Stimulated activated CD4-positive, alpha-beta T cell treated with anti-CD3 and anti-CD28 coated beads, TNF-alpha, amount 100 ng/mL, for 1 hour (primary cell): ENCODE measurements around the gene SNORC.

Experiments
- DNase-seq, 3 donors: peaks; one replicate each; pipeline ENCODE4 v3.0.0-alpha.2; 2020; ENCODE audit warnings: low read depth in 3 of 3, low spot score in 1 of 3

SNORC gene

DNA sequence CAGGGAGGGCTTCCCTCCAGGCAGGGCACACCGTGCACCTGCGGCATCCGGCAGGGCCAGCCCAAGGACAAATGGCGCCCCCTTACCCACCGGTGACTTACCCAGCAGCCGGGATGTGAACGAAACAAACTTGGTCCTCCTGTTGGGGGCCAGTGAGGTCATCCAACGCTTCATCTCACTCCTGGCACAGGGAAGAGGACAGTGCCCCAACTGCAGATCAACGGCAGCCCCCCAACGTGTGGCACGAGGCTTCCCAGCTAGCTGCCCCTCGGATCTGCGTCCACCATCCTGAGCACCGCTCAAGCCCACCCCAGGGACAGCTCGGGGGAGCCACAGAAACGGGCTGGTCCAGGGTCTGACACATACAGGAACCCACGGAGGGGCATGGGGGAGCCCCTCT lies 12.0 kb downstream of the SNORC start:
- no peak for DNase-seq

DNA sequence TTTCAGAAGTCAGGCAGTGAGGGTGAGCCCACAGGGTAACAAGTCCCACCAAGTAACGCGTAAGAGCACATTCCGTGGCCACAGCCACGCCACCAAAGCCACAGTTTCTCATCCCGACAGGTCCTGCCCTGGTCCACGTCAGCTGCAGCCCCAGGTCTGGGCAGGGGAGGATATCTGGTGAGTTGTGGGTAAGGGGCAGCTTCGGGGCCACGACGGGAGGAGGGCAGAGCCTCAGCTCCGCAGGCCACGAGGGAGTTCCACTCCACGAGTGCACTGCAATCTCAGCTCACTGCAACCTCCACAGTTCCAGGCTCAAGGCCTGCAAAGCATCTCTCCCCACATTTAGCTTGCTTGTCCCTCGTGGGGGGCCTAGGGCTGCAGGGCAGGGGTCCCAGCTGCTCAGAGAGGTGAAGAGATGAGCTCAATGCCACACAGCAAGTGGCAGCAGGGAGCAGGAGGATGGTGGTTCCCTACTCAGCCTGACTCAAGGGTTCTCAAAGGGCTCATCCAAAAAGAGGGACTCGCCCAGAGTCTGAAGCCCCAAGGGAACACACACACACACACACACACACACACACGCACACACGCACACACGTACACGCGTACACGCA lies 12.5 kb downstream of the SNORC start:
- no peak for DNase-seq

- DNase-seq, result no peak
These were observed 13.2 kb downstream of the SNORC start for GRCh38 chr2:232883116-232883721.

DNA sequence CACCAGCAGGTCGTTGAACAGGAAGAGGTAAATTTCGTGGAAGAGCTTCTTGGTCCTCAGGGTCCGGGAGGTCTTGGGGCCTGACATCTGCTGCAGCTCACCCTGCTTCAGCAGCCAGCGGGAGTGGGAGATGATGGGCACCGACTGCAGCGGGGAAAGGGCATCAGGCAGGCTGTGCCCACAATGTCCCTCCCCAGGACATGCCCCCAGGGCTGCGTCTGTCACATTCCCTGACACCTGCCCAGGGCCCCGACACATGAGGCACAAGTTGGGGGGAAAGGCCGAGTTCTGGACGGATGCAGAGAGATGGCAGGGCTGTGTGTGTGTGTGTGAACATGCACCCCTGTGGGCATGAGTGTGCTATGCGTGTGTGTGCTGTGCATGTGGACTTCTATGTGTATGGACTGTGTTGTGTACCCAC lies 13.9 kb downstream of the SNORC start:
- no peak for DNase-seq

GRCh38 chr2:232884549-232885263 lies 14.6 kb downstream of the SNORC start:
- no peak for DNase-seq

GRCh38 chr2:232885264-232885961 lies 15.3 kb downstream of the SNORC start:
- DNase-seq, result no peak

DNA sequence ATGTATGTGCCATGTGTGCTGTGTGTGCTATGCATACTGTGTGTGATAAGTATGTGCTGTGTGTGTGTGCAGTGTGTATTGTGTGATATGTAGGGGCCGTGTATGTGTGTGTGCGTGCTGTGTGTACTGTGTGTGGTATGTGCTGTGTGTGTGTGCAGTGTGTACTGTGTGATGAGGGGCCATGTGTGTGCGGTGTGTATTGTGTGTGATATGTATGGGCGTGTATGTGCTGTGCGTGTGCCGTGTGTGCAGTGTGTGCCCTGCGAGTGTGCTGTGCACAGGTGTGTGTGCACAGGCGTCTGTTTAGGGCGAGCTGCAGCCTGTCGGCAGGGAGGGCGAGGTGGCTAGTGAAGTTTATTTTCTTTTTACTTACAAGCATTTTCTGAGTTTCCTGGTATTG lies 16.1 kb downstream of the SNORC start:
- no peak for DNase-seq

DNA sequence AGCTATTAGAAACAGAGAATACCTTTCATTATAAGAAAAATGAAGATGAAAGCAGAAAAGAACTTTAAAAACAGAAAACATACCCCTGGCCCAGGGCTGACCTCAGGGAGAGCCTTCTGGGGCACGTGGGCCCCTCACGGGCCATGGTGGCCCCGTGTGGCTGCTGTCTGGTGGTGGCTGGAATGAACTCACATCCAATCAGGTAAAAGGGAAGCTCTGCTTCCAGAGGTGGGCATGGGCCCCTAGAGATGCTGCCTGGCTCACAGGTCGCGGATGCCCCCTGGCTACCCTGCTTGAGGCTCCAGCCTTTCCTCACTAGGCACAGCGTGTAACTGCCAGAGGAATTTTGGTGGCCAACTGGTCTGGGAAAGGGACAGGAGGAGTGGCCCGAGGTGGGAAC lies 16.6 kb downstream of the SNORC start:
- DNase-seq, result no peak

DNA sequence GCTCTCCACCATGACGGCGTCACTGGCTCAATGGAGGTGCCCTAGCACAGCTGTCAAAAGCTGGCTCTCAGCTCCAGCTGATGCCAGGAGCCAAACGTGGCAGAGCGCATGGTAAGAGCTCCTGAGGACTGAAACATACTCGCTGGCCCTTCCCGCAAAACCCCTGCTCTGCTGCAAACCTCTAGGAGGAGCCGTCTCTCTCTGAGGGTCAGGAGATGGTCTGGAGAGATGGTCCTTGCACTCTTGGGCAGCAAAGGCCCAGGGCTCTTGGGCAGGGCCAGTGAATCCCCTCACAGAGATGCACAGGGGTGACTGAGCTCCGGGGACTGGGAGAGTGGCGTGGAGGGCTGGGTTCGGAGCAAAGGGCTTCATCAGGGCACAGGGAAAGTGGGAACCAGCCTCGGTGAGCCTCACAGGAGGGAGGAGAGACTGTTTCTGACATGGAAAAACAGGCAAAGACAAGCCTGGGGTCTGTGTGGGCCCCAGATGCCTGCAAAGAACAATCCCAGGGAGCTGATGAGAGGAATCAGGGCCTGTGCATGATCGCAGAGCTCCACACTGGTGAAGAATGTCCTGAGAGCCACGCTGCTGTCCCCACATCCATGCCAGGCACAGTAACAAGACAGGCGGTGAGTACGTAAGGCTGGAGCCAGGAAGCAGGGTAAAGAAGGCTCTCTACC lies 17.2 kb downstream of the SNORC start:
- DNase-seq, result no peak

DNA sequence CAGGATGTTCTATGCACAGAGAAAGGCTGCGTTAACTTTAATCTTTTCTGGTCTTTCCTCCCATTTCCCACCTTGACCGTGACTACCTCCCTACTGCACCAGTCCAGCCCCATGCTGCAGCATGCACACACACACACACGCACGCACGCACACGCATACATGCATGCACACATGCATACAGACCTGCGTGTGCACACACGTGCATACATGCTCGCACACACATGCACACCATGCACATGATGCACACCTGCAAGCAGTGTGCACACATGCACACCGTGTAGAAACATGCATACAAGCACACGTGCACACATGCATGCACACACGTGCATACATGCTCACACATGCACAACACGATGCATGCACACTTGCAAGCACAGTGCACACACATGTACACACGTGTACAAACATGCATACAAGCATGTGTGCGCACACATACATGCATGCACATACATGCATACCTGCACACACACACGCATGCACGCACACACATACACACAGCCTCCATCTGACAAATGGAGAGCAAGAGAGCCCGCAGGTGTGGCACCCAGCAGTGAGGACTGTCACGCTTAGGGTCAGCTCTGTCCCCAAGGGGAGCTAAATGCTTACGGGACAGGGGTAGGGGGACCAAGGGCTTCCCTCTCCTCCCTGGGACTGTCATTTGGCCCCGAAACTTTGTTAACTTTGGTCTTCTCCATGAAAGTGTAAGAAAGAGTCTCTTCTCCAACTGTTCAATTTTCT lies 18.2 kb downstream of the SNORC start:
- no peak for DNase-seq

DNA sequence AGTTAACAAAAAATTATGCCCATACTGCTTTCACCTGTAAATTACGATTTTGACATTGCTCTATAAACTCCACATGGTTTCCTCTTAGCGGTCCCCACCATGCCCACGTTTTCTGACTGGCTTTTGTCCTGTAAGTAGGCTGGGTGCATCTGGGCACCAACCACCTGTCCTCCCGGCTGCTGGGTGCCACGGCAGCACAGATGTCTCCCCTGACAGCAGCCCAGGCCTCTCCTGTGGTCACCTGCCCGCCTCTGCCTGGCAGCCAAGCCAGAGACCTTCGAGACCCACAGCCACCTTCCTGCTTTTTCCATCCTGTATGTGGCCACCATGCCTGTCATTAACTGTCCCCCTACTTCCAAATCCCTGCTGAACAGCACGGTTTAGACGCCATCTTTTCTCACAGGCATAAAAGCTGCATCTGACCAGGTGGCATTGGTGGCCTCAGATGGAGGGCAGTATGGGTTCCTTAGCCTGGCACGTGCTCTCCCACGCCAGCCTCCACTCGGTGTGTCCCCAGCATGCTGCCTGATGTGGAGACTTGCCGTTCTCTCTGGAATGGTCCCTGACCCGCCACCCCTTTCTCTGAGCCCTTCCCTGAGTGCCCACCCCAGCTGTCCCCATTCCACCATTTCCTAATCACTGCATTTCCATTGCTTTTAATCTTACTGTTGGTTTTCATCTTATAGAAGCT lies 18.9 kb downstream of the SNORC start:
- DNase-seq, result no peak

GRCh38 chr2:232889876-232890401 lies 19.9 kb downstream of the SNORC start:
- no peak for DNase-seq

GRCh38 chr2:232890536-232890895 lies 20.5 kb downstream of the SNORC start:
- DNase-seq, result no peak

GRCh38 chr2:232890896-232891601 lies 21.0 kb downstream of the SNORC start:
- no peak for DNase-seq

DNA sequence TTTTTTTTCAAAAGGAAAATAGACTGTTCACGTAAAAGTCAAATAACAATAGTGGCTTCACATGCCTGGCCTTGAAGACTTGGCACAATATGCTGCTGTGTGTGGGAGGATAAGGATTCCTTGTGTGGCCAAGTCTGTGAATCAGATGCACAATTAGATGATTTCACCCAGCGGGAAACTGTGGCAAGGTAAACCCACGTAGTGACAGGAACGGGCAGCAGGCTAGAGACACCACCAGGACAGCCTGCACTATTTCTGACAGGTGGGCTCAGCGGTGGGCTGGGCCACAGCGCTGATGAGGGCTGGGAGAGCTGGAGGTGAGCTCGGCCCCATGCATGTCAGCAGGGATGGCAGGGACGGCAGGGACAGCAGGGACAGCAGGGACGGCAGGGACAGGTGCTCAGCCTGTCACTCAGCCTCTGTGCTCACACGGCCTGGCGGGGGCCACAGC lies 21.6 kb downstream of the SNORC start:
- DNase-seq, result no peak

DNA sequence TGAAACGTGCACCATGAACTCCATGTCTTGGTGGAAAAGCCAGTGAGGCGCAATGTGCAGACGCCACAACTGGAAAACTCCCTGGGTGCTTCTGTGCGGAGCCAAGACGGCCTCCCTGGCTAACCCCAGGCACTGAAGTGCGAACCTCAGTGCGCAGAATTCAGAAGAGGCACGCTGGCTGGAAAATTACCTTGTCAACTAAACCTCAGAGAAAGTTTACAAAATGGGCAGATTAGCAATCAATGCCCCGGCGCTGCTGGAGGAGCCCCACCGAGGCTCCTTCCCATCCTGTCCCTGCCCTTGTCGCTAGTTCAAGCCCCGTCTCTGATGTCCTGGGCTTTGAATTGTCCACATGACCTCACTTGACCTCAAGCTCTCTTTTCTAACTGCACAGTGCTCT lies 22.2 kb downstream of the SNORC start:
- no peak for DNase-seq

GRCh38 chr2:232892843-232893242 lies 22.8 kb downstream of the SNORC start:
- DNase-seq, result no peak

- no peak for DNase-seq
These were observed 23.8 kb downstream of the SNORC start for GRCh38 chr2:232893834-232894233.

GRCh38 chr2:232894251-232894650 lies 24.2 kb downstream of the SNORC start:
- no peak for DNase-seq
